GM21526 (cell line): ENCODE results near the gene GID8.

ENCODE experiments used
- ATAC-seq: cut with Tn5 transposase; IDR thresholded peaks from one replicate; pipeline ENCODE4 v1.9.1; 2021; ENCODE audit warnings: moderate library complexity; ENCODE audit not compliant: unreplicated experiment, low FRiP score

The GID8 gene

DNA sequence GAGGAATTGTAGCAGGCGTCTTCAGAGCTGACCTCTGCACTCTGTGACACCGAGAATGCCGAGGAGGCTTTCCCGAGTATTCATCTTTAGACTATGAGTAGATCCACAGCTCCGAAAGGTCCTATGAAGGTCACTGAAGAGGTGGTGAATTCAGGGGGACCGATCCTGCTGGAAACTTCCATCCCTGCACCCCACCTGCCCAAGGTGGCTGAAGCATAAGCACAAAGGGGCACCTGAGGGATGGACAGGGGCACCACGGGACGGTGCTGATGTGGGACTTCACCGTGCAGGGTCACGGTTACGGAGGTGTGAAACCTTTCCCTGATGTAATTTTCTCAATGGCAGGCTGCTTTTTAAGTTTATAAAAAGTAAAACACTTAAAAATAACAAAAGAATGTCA is 36.1 kb upstream of the GID8 start:
- ATAC-seq: no peak

DNA sequence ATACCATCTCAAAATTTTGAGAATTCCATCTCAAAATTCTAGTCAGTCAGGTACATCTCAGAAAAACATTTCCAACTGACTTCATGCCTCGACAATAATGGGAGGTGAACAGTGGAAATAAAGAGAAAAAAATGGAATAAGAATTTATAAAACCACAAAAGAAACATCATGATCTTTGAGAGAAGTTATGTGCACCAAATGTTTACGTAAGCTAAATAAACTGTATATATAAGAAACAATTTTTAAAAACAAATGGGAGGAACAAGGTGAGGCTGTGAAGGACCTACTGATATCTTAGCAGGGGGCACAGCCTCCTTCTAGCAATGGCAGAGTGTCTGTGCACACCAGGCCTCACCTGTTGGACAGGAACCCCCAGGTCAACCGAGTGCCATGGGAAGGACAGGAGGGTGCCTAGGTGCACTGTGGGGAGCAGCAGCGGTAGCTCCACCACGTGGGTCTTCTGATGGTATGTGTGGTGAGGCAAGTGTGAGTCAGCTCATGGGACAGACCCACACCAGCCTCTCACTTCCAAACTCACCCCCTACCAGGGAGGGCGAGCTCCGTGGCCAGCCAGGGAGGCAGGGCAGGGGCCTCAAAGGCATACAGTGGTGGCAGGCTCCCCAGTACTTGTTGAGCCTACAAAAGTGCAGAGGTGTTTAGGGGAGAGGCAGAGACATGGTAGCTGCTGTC is 34.9 kb upstream of the GID8 start:
- ATAC-seq: no peak

DNA sequence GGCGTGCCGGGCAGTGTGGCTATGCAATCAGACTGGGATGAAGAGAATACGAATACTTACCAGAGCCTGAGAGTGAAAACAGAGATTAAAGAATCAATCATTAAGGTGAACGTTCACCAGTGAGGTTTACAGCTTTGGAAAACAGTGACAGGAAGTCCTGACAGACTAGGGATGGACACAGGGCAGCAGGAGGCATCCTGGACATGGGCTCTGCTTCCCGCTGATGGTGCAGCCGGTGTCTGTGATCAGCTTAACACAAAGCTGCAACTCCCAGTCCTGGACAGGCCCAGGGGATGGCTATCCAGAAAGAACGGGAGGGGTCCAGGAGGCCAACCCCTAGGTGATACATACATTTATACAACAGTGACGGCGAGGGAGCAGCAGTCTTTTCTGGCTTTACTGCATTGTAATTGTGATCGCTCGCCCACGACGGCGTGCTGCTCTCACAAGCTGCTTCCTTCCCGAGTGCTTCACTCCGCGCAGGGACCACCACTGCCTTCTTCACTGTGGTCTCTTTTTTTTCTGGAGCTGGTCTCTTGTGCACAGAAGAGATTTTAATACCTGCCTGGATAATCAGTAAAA is 32.3 kb upstream of the GID8 start:
- no peak for ATAC-seq

DNA sequence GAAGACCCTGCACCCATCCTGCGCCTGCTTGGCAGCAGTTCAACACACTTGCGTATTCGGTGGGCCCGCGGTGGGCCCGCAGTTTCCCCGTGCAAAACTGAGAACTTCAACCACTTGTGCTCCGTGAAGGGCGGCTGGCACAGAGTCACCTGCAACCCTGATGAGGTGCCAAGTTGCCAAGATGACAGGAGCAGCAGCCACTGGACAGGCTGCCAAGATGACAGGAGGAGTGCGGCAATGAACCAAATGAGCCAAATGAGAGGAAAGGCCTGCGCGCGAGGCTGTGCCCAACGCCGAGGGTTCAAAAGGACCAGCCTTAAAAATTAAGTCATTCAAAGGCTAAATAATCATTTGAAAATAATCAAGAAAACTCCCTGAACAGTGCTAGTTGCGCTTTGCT is 31.7 kb upstream of the GID8 start:
- no peak for ATAC-seq

DNA sequence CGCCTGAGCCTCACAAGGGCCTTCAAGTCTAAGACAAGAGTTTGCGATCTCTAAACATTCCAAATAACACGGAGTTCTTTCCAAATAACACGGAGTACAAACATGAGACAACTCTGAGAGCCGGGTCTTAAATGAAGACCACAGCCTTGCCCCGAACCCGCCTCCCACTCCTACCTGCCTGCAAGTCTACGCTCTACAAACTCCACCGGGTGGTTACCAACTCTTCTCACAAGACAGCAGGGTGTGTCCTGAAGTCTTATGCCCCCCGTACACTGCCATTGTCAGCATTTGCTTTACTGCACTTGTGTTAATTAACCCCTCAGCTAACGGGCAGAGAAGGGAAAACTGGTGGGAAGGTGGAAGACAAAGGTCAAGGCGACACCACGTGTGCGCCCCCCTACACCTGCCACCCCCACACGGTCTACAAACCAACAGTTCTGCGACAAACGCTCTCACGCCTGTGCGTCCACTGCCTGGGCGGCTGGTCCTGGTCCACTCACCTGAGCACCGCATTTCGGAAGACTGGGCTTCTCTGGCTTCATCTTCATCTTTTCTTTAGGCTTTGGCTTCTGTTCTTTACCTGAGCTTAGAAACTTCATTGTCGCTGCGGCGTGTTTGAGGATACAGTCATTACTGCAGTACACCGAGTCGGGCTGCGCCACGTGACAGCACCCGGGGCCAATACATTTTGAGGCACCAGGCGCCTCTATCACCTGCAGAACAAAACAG is 31.1 kb upstream of the GID8 start:
- no peak for ATAC-seq

DNA sequence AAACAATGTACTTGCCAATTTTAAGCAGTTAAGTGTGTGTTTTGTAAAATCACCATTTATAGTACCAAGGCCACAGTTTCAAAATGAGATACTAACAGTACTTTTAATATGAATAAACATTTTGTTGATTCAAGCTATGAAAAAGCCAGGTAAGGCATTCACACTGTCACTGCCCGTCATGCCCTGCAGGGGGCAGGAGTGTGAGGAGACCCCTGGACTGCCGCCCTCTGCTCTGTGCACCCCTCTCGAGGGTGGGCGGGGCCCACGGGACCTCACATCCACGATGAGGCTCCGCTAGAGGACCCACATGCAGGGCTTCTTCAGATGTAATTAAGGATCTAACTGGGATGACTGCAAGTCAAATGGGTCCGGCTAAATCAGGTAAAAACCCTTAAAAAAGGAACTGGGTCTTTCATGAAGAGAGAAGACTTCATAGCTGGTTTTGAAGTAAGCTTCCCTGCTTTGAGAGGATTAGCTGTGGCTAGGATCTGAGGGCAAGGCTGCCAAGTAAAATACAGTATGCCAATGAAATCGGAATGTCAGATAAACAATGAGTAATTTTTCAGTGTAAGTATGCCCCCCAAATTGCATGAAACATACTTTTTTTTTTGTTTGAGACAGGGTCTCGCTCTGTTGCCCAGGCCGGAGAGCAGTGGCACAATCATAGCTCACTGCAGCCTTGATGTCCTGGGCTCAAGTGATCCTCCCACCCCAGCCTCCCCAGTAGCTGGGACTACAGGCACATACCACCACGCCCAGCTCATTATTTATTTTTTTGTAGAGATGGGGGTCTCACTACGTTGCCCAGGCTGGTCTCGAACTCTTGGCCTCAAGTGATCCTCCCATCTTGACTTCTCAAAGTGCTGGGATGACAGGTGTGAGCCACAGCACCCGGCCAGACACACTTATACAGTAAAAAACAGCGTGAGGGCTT is 30.3 kb upstream of the GID8 start:
- no peak for ATAC-seq

DNA sequence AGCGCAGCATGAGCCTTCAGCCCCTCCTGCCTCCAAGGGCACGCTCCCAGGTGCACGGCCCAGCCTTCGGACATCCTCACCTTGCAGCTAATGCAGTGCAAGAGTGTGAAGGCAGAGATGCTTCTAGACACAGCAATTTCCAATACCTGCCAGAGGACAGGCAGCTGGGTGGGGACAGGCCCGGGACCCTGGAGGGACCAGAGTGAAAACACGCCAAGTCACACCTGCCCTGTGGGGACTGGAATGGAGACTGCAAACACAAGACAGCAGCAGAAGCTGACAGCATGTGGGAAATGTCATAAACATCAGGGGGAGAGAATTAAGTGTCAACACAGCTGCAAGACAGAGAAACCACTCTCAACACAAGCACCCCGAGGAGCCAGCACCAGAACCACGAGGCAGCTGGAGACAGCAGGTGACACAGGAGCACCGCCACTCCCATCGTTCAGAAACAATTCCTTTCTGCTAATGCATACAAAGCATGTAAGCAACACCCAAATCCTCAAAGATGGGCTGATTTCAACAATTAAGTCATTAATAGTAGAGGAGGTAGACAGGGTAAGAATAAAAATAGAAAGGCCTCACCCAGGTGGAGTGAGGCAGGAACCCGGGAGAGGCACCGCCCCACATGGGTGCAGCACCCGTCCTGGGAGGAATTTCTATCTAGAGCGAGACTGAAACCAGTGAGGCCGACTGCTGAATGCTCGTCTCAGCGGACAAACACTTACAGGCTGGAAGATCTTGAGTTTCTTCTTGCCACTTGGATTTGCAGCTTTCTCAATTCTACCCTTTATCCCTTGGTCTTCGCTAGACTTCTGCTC is 28.8 kb upstream of the GID8 start:
- ATAC-seq: no peak

DNA sequence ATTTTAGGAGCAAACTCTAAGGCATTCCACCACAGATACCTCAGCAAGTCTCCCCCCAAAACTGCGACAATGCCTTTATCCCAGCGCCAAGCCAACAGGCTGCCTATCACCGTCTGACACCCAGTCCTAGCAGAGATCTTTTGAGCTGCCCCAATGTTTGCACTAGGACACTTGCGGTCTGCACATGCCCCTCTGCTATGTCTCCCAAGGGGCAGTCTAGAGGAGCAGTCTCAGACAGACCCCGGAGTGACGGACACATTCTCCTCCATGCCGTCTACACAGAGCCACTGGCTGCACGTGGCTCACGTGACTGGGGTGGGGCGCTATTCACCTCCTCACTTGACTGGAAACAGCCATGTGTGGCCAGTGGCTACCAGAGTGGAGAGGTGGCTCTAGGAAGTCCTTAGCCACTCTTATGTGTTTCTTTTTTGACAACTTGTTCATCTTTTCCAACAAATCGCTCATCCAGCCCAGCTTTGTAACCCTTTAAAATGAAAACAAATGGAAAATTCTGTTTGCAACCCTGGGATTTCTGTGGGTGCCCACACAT is 27.7 kb upstream of the GID8 start:
- ATAC-seq: no peak

DNA sequence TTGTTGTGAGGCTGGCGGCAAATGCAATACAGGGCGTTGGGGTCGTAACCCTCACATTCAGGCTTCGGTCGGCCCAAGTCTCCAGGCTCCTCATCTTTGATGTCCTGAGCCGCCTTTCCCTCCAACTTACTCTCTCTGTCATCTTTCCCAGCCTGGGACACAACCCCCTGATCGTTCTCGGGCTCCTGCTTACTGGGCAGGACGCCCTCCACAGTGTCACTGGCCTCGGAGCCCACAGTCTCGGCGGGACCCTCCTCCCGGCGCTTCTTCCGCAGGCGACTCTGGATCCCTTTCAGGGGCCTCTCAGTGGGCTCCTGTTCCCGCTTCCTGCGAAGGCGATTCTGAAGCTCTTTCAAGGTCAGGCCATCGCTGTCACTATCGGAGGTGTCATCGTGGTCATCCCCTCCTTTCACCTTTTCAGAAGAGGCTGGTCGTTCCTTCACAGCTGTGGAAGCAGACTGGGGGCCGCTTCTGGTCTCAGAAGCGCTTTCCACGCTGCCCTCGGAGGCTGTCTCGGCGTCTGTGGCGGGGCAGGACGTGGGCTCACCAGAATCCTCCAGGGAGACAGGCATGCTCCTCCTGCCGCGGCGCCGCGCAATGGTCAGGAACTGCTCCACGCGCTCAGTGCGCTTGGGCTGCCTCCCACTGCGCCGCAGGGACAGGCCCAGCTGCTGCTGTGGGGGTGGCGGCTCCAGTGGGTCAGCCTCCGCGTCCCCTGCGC is 27.0 kb upstream of the GID8 start:
- no peak for ATAC-seq

DNA sequence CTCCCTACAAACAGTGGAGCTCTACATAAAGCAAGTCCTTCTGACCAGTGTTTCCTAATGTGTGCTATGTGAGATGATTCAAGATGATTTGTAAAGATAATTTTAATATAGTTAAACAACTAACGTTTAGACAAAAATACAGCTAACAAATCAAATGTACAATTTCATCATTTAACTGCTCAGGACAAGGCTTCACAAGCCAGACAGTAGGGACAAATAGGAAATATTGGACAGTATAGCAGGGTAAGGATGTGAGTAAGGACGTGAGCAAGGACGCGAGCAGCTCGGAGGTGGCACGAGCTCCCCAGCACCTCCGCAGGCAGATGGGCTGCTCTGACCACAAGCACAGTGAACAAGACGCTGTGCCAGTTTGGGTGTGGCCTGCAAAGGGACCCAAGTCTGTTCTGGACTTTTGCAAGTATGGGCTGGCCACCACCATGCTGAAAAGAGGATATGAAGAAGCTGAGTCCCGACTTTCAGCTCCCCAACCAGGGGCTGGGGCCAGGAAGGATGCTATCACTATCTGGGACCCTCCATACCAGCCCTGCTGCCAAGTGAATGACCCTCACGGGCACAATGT is 26.2 kb upstream of the GID8 start:
- ATAC-seq: no peak

DNA sequence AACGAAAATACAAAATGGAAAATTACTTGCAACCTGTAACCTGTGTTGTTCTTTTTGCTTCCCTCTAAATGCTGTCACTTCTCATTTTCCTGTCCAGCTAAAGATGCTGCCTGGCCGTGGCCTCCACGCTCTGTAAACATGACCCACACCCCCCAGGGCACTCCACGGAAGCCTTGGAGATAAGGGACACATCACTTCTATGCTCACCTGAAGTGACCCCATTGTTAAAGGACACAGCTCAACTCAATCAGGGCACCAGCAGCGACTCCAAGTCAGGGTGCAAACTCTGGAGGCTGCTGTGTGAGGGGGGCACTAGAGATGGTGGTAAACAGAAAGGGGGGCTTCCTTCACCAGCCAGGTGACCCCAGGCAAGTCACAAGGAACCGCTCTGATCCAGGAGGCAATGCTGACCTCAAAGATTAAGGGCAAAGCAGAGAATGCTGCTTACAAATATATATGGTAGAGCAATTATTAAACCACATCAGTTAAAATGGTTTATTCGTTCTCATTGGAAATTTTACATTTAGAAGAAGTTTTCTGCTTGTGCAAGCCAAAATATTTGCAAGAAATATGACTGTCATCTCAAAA is 24.8 kb upstream of the GID8 start:
- ATAC-seq: no peak

DNA sequence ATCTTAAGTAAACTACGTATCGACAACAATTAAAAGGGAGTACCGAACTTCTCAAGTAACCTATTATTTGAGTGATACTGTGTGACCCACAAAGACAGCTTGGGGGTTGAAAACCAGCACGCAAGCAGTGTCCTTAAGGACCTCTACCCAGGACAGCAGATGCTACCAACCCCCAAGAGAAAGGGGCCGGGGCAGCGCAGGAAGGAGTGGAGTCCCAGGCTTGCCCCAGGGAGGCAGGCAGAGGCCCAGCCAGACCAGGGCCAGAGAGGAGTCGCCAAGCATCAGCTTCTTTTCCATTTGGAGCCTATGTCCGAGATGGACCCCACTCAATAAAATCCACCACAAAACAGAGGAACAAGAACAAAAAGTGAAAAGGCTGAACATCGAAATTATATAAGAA is 23.5 kb upstream of the GID8 start:
- ATAC-seq: no peak

DNA sequence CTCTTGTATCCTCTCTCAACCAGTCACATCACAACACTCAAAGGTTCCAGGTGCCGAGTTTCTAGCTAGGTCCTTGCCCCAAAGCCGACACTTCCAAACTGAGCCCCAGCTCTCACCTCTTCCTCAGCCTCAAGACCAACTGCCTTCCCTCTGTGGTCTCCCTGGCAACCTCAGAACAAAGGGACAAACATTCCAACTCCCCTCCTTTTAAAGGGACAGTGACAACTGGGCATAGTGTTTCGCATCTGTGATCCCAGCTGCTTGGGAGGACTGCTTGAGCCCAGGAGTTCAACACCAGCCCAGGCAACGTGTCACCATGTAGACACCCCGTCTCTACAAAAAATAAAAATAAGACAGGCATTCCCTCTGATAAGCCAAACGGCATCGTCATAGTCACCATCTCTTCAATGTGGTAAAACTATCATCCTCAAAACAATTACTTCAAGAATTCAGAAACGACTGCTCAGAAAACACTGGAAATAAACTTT is 22.9 kb upstream of the GID8 start:
- no peak for ATAC-seq

DNA sequence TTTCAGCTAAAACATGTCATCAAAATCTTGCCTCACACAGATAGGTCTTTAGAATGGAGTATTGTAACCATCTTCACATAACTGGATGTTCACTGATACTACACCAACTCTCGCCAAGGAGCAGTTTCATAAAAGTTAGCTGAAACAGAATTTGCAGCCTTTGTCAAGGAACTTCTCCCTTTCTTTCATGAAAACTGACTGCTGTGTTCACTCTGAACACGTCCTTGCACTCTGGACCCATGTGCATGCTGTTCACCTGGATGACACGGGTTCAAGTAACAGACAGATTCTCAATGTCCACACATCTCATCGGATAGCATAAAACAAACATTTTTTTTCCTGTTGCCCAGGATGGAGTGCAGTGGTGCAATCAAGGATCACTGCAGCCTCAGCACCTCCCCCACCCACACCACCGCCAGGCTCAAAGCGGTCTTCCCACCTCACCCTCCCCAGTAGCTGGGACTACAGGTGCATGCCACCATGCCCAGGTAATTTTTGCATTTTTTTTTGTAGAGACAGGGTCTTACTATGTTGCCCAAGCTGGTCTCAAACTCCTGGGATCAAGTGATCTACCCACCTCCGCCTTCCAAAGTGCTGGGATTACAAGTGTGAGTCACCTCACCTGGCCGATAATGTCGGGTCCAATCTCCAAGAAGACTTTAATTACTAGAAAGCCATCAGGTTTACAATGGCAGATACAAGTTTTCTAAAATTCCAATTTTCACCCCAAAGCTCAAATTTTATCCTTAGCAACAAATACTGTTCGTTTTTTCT is 21.1 kb upstream of the GID8 start:
- no peak for ATAC-seq

DNA sequence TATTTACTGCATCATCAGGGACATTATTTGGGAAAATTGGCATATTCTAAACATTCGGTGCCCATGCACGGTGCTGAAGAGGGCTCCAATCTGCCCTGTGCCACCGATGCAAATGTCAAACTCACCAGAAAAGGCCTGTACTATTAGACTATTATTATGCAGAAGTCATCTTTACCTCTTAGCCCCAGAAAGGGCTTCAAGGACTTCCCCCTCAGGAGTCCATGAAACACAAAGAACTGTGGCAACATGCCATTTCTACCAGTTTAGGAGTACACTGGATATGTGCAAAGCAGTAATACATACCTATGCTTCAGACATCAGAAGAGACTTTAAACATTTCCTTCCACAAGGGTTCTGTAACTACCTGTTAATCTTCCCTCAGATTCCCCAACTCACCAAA is 20.2 kb upstream of the GID8 start:
- no peak for ATAC-seq

DNA sequence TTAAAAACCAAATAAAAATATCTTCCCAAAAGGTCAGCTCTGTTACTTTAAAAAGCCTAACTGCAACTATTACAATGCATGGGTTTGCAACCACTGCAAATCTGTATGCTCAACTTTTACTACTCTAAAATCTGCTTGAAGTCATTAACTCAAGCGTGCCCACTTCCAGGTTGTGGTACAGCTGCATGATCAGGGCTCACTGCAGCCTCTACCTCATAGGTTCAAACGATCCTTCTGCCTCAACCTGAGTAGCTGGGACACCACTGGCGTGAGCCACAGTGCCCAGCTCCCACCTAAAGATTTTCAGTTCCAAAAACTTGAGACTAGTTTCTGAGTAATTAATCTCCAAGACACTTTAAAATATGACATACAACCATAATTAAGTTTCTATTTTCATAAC is 19.8 kb upstream of the GID8 start:
- no peak for ATAC-seq

DNA sequence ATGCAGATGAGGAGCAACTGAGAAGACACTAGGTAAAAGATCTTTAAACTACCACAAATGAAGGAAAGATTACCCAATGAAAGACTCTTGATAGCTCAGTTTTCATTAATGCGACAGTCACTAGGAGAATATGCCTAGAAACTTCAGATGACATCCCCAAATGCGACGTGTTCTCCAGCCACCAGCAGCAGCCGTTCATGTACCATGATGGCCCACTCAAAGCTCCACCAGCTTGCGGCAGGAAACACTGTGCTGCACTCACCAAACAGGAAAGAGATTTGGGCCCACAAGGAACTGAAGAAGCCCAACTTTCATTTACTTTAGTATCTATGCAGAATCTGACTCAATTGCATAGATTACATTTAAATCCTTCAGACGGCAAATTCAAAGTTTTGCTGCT is 19.1 kb upstream of the GID8 start:
- ATAC-seq: no peak
